Activated effector memory CD4-positive, alpha-beta T cell treated with anti-CD3 and anti-CD28 coated beads, Interleukin-2, amount 50 U/mL, for 16 hours (primary cell): ENCODE data around the gene CCL14.

ENCODE experiments used
- DNase-seq: peaks from one replicate; pipeline ENCODE4 v3.0.0-alpha.2; 2020

Gene CCL14

GRCh38 chr17:35988164-35988563 lies 1.6 kb upstream of the CCL14 start:
- DNase-seq = no peak

DNA sequence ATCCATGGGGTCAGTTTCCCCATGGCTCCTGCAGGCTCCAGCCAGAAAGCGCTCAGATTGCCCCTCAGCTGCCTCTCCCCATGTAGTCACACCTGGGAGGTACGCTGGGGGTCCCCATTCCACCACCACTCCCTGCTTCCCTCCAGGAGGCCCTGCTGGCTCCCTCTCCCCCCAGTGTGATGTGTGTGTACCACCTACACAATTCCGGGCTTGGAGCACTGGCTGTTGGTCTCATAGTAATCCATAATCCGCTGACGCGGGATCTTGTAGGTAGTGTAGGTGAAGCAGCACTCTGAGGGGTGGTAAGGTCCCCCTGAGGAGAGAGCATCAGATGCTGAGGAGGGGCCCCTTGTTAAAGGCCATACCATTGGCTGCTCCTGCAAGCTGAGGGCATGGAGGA lies 2.4 kb downstream of the CCL14 start:
- DNase-seq = no peak

DNA sequence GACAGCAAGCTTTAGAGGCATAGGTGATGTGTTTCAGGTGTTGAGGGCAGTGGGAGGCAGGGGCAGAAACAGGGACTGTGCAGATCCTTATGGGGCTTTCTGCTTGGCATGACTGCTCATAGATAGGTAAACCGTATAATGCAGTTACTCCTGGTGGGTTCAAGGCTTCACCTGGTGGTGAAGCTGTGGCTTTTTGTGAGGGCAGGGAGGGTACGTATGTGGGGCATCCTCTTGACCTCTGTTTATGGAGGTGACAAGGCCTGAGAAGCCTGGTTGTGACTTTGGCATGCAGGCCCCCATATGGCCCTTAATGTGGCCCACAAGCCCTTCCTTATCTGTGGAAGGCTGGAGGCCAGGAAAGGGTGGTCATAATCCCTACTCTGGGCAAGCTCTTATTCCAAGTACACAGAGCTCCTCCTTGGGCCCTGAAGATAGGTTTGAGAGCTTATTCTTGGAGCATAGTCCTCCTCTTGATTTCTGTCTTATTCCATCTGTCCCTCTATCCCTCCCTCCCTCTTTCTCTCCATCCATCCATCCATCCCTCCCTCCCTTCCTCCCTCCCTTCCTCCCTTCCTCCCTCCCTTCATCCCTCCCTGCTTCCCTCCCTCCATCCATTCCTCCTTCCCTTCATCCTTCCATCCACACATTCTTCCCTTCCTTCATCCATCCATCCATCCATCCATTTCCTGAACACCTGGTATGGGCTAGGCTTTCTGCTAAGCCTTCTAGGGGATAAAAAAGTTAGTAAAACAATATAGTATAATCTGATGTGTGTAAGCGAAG lies 3.9 kb downstream of the CCL14 start:
- no peak for DNase-seq

DNA sequence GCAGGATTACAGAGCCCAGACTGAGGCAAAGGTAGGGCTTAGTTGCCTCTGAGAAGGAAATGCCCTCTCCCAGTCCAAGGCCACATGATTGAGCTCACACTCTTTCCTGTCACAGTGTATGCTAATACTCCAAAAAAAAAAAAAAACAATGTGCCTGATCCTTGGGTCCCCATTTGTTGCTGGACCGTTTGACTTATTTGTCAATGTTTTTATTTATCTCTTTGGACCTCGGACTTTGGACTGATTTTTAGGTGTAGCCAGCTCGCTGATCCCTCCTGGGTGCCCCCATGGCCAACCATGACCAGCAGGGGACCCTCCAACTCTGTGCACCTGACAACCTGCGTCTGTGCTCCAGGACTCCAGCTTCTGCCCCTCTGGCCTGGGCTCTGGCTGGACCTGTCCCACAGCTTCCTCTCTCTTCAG lies 4.6 kb downstream of the CCL14 start:
- DNase-seq = no peak

DNA sequence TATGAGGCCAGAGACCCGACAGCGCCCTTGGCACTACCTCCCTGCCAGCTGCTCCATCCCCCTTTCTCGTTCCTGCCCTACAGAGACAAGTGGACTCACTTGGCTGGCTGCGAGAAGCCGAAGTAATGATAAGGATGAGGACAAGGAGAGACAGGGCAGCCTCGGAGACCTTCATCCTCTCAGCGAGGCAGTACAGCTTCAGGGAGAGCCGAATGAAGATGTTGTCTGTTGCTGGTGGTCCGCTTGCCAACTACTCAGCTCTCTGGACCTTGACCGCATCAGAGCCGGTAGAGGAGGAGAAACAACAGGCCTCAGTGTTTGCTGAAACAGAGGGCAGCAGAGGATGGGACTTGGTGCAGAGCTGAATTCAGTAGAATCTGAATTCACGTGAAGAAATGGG lies 5.3 kb downstream of the CCL14 start, which contains the start of gene CCL16:
CCL16 (minus strand) TSS at position 252 of the 400 bp plus-strand sequence; CDS start at position 175, 77 bp downstream.
- DNase-seq = no peak

DNA sequence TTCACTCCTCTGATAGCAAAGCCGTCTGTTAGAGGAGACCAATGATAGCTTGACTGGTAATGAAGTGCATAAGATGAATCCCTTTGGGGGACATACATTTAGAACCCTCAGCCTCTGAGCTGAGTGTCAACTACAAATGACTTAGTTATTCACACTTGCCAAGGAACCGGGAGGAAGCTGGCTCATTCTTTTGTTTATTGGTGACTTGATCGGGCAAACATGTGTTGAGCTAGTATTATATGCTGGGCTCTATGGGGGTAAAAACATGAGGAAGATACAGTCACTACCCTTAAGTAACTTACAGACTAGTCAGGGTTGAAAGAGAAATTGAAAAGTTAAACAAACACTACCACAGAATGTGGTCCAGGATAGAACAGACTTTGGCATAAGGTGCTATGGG lies 8.2 kb downstream of the CCL14 start:
- no peak for DNase-seq

DNA sequence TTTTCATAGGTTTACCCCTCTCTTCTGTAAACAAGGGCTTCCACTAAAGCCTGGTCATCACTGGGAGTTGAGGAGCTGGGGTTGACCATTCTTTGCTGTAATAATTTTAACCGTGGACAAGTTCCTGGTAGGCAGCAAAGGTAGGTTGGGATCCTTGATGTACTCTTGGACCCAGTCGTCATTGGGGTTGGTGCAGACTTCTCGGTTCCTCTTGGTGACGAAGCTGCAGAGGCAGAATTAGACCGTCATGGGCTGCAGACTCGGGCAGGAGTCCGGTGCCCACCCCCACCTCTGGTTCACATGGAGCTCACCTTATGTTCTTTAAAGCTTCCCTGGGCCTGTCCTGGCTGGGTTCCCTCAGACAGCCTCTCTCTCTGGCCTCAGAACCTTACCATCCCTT lies 9.0 kb downstream of the CCL14 start:
- no peak for DNase-seq

- no peak for DNase-seq
These were observed 12.9 kb downstream of the CCL14 start for GRCh38 chr17:35973333-35974260.

DNA sequence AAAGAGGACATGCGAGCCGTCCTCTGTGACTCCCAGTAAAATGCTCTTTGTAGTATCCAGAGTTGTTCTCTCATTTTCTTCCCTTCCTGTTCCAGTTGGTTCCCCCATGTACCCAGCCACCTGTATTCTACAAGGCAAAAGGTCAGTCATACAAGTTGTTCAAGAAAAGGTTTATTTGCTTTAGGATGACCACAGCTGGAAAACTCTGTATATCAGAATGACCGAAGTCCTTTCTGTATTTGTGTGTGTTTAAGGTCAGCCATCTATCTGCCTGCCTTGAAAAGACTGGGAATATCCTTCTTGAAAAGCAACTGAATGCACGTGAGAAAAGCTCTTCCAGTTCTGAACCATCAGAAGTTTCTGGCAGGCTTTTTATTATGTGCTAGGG lies 13.6 kb downstream of the CCL14 start:
- no peak for DNase-seq

DNA sequence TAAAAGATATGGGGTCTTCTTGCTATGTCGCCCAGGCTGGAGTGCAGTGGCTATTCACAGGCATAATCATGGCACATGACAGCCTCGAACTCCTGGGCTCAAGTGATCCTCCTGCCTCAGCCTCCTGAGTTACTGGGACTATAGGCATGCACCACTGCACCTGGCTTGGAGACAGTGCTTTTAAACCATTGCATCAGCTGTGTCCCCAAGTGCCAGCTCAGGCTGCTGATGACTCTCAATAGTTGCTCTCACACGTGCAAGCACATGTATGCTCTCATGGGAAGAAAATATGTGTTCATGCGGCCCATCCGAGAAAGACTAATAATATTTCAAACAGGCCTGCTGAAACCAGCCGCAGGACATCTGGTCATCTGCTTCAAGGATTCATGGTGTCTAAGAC lies 14.0 kb downstream of the CCL14 start:
- no peak for DNase-seq

- no peak for DNase-seq
These were observed 14.5 kb downstream of the CCL14 start for GRCh38 chr17:35972066-35972465.

- DNase-seq = peak; percentile 86
These were observed 16.8 kb downstream of the CCL14 start for GRCh38 chr17:35969558-35970380.

- no peak for DNase-seq
These were observed 17.9 kb downstream of the CCL14 start for GRCh38 chr17:35968520-35969054.

DNA sequence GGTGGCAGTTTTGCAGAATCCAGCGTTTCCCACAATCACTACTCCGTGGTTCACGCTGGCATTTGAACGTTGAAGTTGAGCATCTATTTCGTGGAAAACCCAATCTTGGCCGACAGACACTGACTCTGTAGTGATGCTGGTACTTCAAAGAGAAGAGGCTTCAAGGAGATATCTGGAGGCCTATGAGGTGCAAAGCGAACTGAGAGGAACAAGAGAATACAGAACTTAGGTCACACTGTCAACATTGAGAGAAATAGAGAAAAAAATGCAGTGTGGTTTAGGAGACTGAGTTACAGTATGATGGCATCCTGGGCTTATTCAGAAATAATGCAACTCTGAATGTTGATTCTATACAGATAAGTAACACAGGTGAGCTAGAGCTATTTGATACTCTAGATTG lies 21.3 kb downstream of the CCL14 start:
- no peak for DNase-seq

GRCh38 chr17:35963663-35964062 lies 22.9 kb downstream of the CCL14 start:
- DNase-seq = no peak

GRCh38 chr17:35953720-35954119 lies 32.8 kb downstream of the CCL14 start:
- no peak for DNase-seq

- no peak for DNase-seq
These were observed 37.1 kb downstream of the CCL14 start for GRCh38 chr17:35949401-35949800.

DNA sequence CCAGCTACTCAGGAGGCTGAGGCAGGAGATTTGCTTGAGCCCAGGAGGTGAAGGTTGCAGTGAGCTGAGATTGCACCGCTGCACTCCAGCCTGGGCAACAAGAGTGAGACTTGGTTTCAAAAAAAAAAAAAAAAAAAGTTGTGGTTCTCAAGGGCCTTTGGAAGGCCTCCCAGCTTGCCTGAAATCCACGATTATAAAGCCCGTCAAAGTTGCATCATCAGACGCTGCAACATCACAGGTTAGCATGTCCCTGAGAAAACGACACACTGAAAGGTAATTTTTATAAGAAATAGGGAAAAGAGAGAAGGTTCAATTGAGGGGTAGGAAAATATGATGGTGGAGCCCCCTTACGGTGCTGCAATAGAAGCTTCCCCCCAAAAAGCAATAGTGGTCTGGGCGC lies 38.4 kb downstream of the CCL14 start:
- no peak for DNase-seq

- peak; percentile 73 for DNase-seq
These were observed 39.4 kb downstream of the CCL14 start for GRCh38 chr17:35947156-35947585.

- no peak for DNase-seq
These were observed 42.4 kb downstream of the CCL14 start for GRCh38 chr17:35944151-35944550.

DNA sequence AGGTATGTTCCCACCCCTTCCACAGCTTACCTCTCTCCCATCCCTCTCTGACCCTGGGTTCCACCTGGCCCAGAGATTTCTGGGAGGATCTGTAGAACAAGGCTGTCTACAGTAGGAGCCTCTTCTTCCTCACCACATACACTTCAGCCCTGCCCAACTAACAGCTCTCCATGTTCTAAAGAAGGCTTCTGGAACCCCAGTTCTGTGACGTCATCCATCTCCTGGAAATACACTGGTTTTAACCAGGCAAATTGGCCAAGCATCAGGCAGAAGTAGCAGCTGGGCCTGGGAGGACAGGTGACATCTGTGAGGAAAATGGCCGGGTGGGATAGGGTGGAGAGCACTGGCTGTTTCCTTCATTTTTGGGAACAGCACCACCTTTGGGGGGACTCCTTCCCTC lies 43.0 kb downstream of the CCL14 start, which contains the start of gene LYZL6:
LYZL6 (minus strand) TSS at position 177 of the 400 bp plus-strand sequence. CDS start 4,357 bp downstream, outside the sequence.
- no peak for DNase-seq

- no peak for DNase-seq
These were observed 43.8 kb downstream of the CCL14 start for GRCh38 chr17:35942588-35943186.
